Tibial nerve (tissue), 4 donors: ENCODE measurements around the gene MYCBPAP. TPM values are rescaled to one million over a fixed set of nuclear protein-coding genes. Genes with fewer than 3 reads are reported as not detected.
"Not testable (repeated sequence)": the region's sequence is repeated elsewhere in the genome, so short reads cannot be mapped to it uniquely, and the experiment has no call there.

Experiments
- DNase-seq, 2 donors: peaks; one replicate each; pipeline ENCODE4 v3.0.0-alpha.2; 2019; ENCODE audit warnings: low spot score in 2 of 2
- H3K27ac ChIP-seq, 4 donors: fragments of 200-600 bp; sonication (generic) in 3 of 4; one replicate each; pipeline ENCODE4 v1.5.1; 2017 to 2019; ENCODE audit warnings: mild to moderate bottlenecking in 1 of 4
- H3K27me3 ChIP-seq, 2 donors: fragments of 200-600 bp; sonication (generic) in 1 of 2; one replicate each; pipeline versions ENCODE4 v1.5.1 to v1.6.0; 2017 to 2019
- H3K36me3 ChIP-seq, 3 donors: fragments of 200-600 bp; sonication (generic); one replicate each; pipeline ENCODE4 v1.5.1; 2018 to 2019
- H3K4me1 ChIP-seq, 4 donors: fragments of 200-600 bp; sonication (generic) in 3 of 4; one replicate each; pipeline ENCODE4 v1.5.1; 2017 to 2019
- H3K4me3 ChIP-seq, 4 donors: fragments of 200-600 bp; sonication (generic) in 3 of 4; one replicate each; pipeline ENCODE4 v1.5.1; 2017 to 2019; ENCODE audit warnings: mild to moderate bottlenecking in 1 of 4, moderate library complexity in 1 of 4
- H3K9me3 ChIP-seq, 4 donors: fragments of 200-600 bp; sonication (generic) in 3 of 4; one replicate each; pipeline ENCODE4 v1.5.1; 2017 to 2019
- CTCF ChIP-seq, 5 experiments: fragments of 200-600 bp in 3 of 5; fragments of 450-650 bp in 2 of 5; sonication (generic) in 3 of 5; IDR thresholded peaks; one replicate each; pipeline ENCODE4 v1.5.1; 2016 to 2019; ENCODE audit warnings: antibody characterized with exemption in 5 of 5, mild to moderate bottlenecking in 3 of 5, moderate library complexity in 2 of 5
- EP300 ChIP-seq, 2 donors: sonication (generic); formaldehyde crosslinking; IDR thresholded peaks; one replicate each; pipeline ENCODE4 v1.6.1; 2017; ENCODE audit warnings: antibody characterized with exemption in 2 of 2, mild to moderate bottlenecking in 1 of 2
- POLR2A ChIP-seq, 2 donors: fragments of 450-650 bp; IDR thresholded peaks; one replicate each; pipeline ENCODE4 v1.6.1; 2017; ENCODE audit warnings: antibody characterized with exemption in 2 of 2, mild to moderate bottlenecking in 2 of 2, moderate library complexity in 2 of 2
- WGBS, 2 donors: methylation state at CpG; one replicate each; pipeline ENCODE4 v1.1.5; 2018; 5-methylcytosine and 5-hydroxymethylcytosine counted together
- total RNA-seq, 4 donors: library from RNA; depleted of rRNA; stranded (reverse); fragments of >200 nt; gene quantifications; one replicate each; pipeline ENCODE4 v1.1.0, GENCODE V29; 2016

MYCBPAP gene
- total RNA-seq, 4 donors from 2014 or later: 1.2 to 6.8 (median 4.0) TPM

DNA sequence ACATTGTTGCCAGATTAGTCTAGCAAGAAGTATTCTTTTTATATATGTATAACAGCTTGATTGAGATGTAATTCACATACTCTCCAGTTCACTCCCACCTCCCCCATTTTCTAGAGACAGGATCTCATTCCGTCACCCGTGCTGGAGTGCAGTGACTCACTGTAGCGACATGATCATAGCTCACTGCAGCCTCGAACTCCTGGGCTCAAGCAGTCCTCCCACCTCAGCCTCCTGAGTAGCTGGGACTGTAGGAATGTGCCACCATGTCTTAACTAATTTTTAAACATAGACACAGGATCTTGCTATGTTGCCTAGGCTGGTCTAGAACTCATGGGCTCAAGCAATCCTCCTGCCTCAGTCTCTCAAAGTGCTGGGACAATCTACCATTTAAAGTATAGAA, 32.9 kb upstream of the MYCBPAP start:
- no peak for DNase-seq
- no peak overlapping the region for H3K27ac ChIP-seq
- H3K36me3 ChIP-seq: peaks cover 0 to 44% (median 0%) of the 10 kb centered on the region in 3 donors
- 86 to 92% methylated on average over 4 of the region's 4 CpGs for WGBS, 2 donors
- peaks cover 0 to 22% (median 9%) of the 10 kb centered on the region in 4 donors for H3K4me1 ChIP-seq
- H3K27me3 ChIP-seq: no peaks in the 10 kb centered on the region
- no peaks in the 10 kb centered on the region for H3K9me3 ChIP-seq
- no peak overlapping the region for H3K4me3 ChIP-seq
- TF ChIP-seq EP300 (IDR thresholded peaks at IDR 0.05) (no peak), CTCF (IDR thresholded peaks at IDR 0.05) (no peak), POLR2A (IDR thresholded peaks at IDR 0.05) (no peak)

DNA sequence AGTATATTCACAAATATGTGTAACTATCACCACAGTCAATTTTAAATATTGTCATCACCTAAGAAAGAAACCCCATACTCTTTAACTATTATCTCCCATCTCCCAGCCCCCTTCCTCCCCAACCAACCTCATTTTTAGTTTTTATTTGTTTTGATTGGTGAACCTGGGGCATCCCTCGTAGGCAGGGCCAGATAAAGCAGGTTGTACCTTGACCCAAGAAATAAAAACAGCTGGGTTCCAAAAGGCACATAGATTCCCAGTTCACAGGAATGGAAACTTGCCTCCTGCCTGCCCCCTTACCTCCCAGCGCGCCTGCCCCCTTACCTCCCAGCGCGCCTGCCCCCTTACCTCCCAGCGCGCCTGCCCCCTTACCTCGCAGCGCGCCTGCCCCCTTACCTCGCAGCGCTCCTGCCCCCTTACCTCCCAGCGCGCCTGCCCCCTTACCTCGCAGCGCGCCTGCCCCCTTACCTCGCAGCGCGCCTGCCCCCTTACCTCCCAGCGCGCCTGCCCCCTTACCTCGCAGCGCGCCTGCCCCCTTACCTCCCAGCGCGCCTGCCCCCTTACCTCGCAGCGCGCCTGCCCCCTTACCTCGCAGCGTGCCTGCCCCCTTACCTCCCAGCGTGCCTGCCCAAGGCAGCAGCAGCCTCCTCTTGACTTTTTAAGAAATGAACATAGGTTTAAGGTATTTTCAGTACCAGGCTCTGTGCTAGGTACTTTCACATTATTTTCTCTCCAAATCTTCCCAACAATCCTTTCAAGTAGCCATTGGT, 32.3 kb upstream of the MYCBPAP start:
- not testable (repeated sequence) for H3K27me3 ChIP-seq, H3K27ac ChIP-seq, DNase-seq, H3K9me3 ChIP-seq
- H3K4me3 ChIP-seq: peak overlapping the region in 1 of 4 donors; percentile 4
- H3K4me1 ChIP-seq: peaks cover 0 to 28% (median 9%) of the 10 kb centered on the region in 4 donors
- H3K36me3 ChIP-seq: peaks cover 0 to 40% (median 0%) of the 10 kb centered on the region in 3 donors
- 22 to 39% methylated on average over 22 of the region's 33 CpGs for WGBS, 2 donors

DNA sequence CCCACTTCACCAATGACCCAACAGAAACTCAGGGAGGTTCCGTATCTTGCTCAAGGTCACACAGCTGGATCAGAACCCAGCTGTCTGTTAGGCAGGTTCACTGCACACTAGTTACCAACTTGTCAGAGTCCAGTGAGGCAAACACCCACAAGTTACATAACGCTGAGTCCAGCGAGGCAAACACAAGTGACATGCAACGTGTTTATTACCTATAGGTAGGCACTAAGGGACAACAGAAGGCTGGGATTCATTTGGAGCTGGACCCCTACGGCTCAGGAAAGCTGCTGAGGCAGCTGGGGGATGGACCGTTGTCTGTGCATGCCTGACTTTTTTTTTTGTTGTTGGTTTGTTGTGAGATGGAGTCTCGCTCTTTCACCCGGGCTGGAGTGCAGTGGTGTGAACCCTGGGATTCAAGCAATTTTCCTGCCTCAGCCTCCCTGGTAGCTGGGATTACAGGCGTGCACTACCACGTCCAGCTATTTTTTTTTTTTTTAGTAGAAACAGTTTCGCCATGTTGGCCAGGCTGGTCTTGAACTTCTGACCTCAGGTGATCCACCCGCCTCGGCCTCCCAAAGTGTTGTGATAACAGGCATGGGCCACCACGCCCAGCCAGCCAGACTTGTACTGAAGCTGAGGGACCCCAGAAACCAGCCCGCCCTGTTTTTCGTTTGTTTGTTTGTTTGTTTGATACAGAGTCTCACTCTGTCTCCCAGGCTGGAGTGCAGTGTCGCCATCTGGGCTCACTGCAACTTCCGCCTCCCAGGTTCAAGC, 31.5 kb upstream of the MYCBPAP start:
- Histone ChIP-seq H3K9me3 (no peaks in the 10 kb centered on the region), H3K36me3 (peaks cover 0 to 34% (median 0%) of the 10 kb centered on the region in 3 donors), H3K4me1 (peaks cover 0 to 31% (median 9%) of the 10 kb centered on the region in 4 donors), H3K27ac (no peak overlapping the region), H3K4me3 (peak overlapping the region in 1 of 4 donors; percentile 4), H3K27me3 (no peaks in the 10 kb centered on the region)
- TF ChIP-seq EP300 (IDR thresholded peaks at IDR 0.05) (no peak), CTCF (IDR thresholded peaks at IDR 0.05) (no peak), POLR2A (IDR thresholded peaks at IDR 0.05) (no peak)
- 74% methylated on average over 18 of the region's 18 CpGs for WGBS, 2 donors
- DNase-seq: no peak

- Histone ChIP-seq H3K4me1 (peaks cover 0 to 43% (median 13%) of the 10 kb centered on the region in 4 donors), H3K4me3 (peak overlapping the region; percentile 58 to 85 (median 76)), H3K36me3 (peaks cover 0 to 30% (median 0%) of the 10 kb centered on the region in 3 donors), H3K27ac (peak overlapping the region; percentile 68 to 93 (median 84)), H3K9me3 (no peaks in the 10 kb centered on the region), H3K27me3 (no peaks in the 10 kb centered on the region)
- TF ChIP-seq POLR2A (IDR thresholded peaks at IDR 0.05) (no peak), EP300 (IDR thresholded peaks at IDR 0.05) (no peak), CTCF (IDR thresholded peaks at IDR 0.05) (no peak)
- DNase-seq: no peak
- WGBS, 2 donors: 50 to 72% methylated on average over 7 of the region's 7 CpGs
These were observed 30.3 kb upstream of the MYCBPAP start for GRCh38 chr17:50477976-50478375.

DNA sequence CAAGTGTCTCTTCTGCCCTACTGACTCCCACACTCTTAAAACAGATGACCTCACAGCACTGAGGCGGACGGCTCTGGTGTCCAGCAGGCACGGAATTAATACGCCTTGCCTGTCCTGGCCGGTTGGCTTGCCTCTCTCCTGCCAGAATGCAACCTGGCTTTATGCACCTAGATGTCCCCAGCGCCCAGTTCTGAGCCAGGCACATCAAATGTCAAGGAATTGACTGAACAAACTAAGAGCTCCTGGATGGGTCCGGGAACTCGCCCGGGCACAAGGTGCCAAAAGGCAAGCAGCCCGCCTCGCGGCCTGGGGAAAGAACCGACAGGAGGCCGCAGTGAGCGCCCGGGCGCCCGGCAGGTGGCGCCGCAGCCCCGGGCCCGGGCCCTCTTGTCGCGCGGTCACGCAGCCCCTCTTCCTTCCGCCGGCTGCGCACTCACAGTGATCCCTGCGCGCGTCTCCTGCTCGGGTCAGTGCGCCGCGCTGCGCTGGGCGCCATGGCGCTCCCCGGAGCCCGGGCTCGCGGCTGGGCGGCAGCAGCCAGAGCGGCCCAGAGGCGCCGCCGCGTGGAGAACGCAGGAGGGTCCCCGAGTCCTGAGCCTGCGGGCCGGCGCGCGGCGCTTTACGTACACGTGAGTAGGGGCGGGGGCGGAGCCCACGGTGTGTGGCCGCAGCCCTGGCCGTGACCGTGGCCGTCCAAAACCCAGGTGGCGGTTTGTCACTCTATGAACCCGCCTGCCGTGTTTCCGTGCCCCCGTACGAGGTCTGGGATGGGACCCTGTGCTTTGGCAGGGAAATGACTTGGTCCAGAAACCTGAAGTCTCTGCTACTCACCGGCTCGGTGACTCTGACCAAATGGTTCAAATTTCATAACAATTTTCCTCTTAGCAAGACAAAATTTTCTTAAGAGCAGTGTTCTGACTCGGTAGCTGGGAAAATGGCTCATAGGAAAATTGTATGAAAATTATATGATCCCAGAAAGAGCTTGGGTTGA, 29.6 kb upstream of the MYCBPAP start, which contains the start of gene RSAD1:
RSAD1 (plus strand) TSS at position 470 of the 991 bp plus-strand sequence; CDS start at position 495, 25 bp downstream.
- H3K27me3 ChIP-seq: no peaks in the 10 kb centered on the region
- no peaks in the 10 kb centered on the region for H3K9me3 ChIP-seq
- DNase-seq: peak; percentile 65 to 70
- H3K4me3 ChIP-seq: peak within 1 kb of the TSS; percentile 58 to 85 (median 76)
- H3K4me1 ChIP-seq: peaks cover 0 to 48% (median 15%) of the 10 kb centered on the region in 4 donors
- peak within 1 kb of the TSS; percentile 68 to 93 (median 84) for H3K27ac ChIP-seq
- TF ChIP-seq POLR2A (IDR thresholded peaks at IDR 0.05) (peak; percentile 69 to 78), EP300 (IDR thresholded peaks at IDR 0.05) (peak in 1 of 2 donors; percentile 77), CTCF (IDR thresholded peaks at IDR 0.05) (peak; percentile 88 to 99 (median 96))
- peaks cover 0 to 32% (median 0%) of the 10 kb centered on the region in 3 donors for H3K36me3 ChIP-seq
- 2 to 4% methylated on average over 67 to 69 of the region's 75 CpGs for WGBS, 2 donors
